ENCODE measurements around the gene HIC1. TPM values are rescaled to one million over a fixed set of nuclear protein-coding genes. Genes with fewer than 3 reads are reported as not detected.

HIC1 gene
- total RNA-seq, 1 donor from 2014 or later = 0.72 TPM

GRCh38 chr17:2090210-2090641, 35.3 kb downstream of the HIC1 start:
- peak overlapping the region; percentile 52 for H3K27ac Mint-ChIP-seq (ENCODE audit: unreplicated experiment)
- peaks cover 9% of the 10 kb centered on the region for H3K36me3 Mint-ChIP-seq (ENCODE audit: low read depth, unreplicated experiment)
- DNase-seq (ENCODE audit: low spot score) = no peak
- H3K9me3 Mint-ChIP-seq (ENCODE audit: unreplicated experiment) = no peaks in the 10 kb centered on the region
- no peak for TF ChIP-seq CTCF (IDR thresholded peaks at IDR 0.05; ENCODE audit: unreplicated experiment)
- peaks cover 51% of the 10 kb centered on the region for H3K4me1 Mint-ChIP-seq (ENCODE audit: unreplicated experiment)
- H3K4me3 Mint-ChIP-seq (ENCODE audit: unreplicated experiment) = no peak overlapping the region
- peaks cover 17% of the 10 kb centered on the region for H3K27me3 Mint-ChIP-seq (ENCODE audit: unreplicated experiment)

GRCh38 chr17:2090804-2091534, 36.1 kb downstream of the HIC1 start:
- H3K27me3 Mint-ChIP-seq (ENCODE audit: unreplicated experiment) = peaks cover 17% of the 10 kb centered on the region
- H3K9me3 Mint-ChIP-seq (ENCODE audit: unreplicated experiment) = no peaks in the 10 kb centered on the region
- peak overlapping the region; percentile 74 for H3K27ac Mint-ChIP-seq (ENCODE audit: unreplicated experiment)
- peaks cover 5% of the 10 kb centered on the region for H3K36me3 Mint-ChIP-seq (ENCODE audit: low read depth, unreplicated experiment)
- DNase-seq (ENCODE audit: low spot score) = peak; percentile 65
- peaks cover 44% of the 10 kb centered on the region for H3K4me1 Mint-ChIP-seq (ENCODE audit: unreplicated experiment)
- peak overlapping the region; percentile 42 for H3K4me3 Mint-ChIP-seq (ENCODE audit: unreplicated experiment)
- TF ChIP-seq CTCF (IDR thresholded peaks at IDR 0.05; ENCODE audit: unreplicated experiment) = no peak

- DNase-seq (ENCODE audit: low spot score) = no peak
- peaks cover 13% of the 10 kb centered on the region for H3K27me3 Mint-ChIP-seq (ENCODE audit: unreplicated experiment)
- peak overlapping the region; percentile 33 for H3K27ac Mint-ChIP-seq (ENCODE audit: unreplicated experiment)
- H3K4me3 Mint-ChIP-seq (ENCODE audit: unreplicated experiment) = no peak overlapping the region
- no peaks in the 10 kb centered on the region for H3K9me3 Mint-ChIP-seq (ENCODE audit: unreplicated experiment)
- peak; percentile 31 for TF ChIP-seq CTCF (IDR thresholded peaks at IDR 0.05; ENCODE audit: unreplicated experiment)
- peaks cover 36% of the 10 kb centered on the region for H3K4me1 Mint-ChIP-seq (ENCODE audit: unreplicated experiment)
- peaks cover 5% of the 10 kb centered on the region for H3K36me3 Mint-ChIP-seq (ENCODE audit: low read depth, unreplicated experiment)
Measured at GRCh38 chr17:2092253-2092652, 37.4 kb downstream of the HIC1 start.

GRCh38 chr17:2093349-2093748, 38.4 kb downstream of the HIC1 start:
- TF ChIP-seq CTCF (IDR thresholded peaks at IDR 0.05; ENCODE audit: unreplicated experiment) = no peak
- Mint-ChIP-seq H3K4me3 (ENCODE audit: unreplicated experiment) (peak overlapping the region; percentile 56), H3K4me1 (ENCODE audit: unreplicated experiment) (peaks cover 36% of the 10 kb centered on the region), H3K27me3 (ENCODE audit: unreplicated experiment) (peaks cover 12% of the 10 kb centered on the region), H3K36me3 (ENCODE audit: low read depth, unreplicated experiment) (peaks cover 14% of the 10 kb centered on the region), H3K9me3 (ENCODE audit: unreplicated experiment) (no peaks in the 10 kb centered on the region), H3K27ac (ENCODE audit: unreplicated experiment) (no peak overlapping the region)
- no peak for DNase-seq (ENCODE audit: low spot score)

- peaks cover 14% of the 10 kb centered on the region for H3K36me3 Mint-ChIP-seq (ENCODE audit: low read depth, unreplicated experiment)
- no peak overlapping the region for H3K27ac Mint-ChIP-seq (ENCODE audit: unreplicated experiment)
- H3K27me3 Mint-ChIP-seq (ENCODE audit: unreplicated experiment) = peaks cover 9% of the 10 kb centered on the region
- TF ChIP-seq CTCF (IDR thresholded peaks at IDR 0.05; ENCODE audit: unreplicated experiment) = no peak
- no peaks in the 10 kb centered on the region for H3K9me3 Mint-ChIP-seq (ENCODE audit: unreplicated experiment)
- H3K4me1 Mint-ChIP-seq (ENCODE audit: unreplicated experiment) = peaks cover 24% of the 10 kb centered on the region
- H3K4me3 Mint-ChIP-seq (ENCODE audit: unreplicated experiment) = no peak overlapping the region
- no peak for DNase-seq (ENCODE audit: low spot score)
Measured at GRCh38 chr17:2094891-2095535, 40.1 kb downstream of the HIC1 start.
